Astrocyte (in vitro differentiated cells and primary cell): ENCODE data around the gene BPIFB6. TPM values are rescaled to one million over a fixed set of nuclear protein-coding genes. Genes with fewer than 3 reads are reported as not detected.

Experiments
- DNase-seq: peaks from one replicate; pipeline ENCODE4 v3.0.0-alpha.2; 2010; ENCODE audit warnings: low read depth
- FAIRE-seq: peaks from 2 replicates; lab custom pipeline; 2011; peaks lifted over from hg19 to GRCh38; lab: Jason Lieb, UNC
- H2AFZ ChIP-seq: 2 replicates; pipeline ENCODE4 v1.6.0; 2012; ENCODE audit warnings: low read depth, low read length, inconsistent platforms
- H3K27ac ChIP-seq: 2 replicates; pipeline ENCODE4 v1.5.1; 2011; ENCODE audit warnings: low read depth, low read length, inconsistent platforms
- H3K27me3 ChIP-seq: 2 replicates; pipeline ENCODE4 v1.6.0; 2011; ENCODE audit warnings: low read length, inconsistent platforms; ENCODE audit not compliant: insufficient read depth
- H3K36me3 ChIP-seq: 2 replicates; pipeline ENCODE4 v1.5.1; 2011; ENCODE audit warnings: low read length, inconsistent platforms; ENCODE audit not compliant: insufficient read depth
- H3K4me1 ChIP-seq: 2 replicates; pipeline ENCODE4 v1.5.1; 2011; ENCODE audit warnings: low read length, inconsistent platforms; ENCODE audit not compliant: insufficient read depth
- H3K4me2 ChIP-seq: 2 replicates; pipeline ENCODE4 v1.6.0; 2012; ENCODE audit warnings: low read length, inconsistent platforms
- H3K4me3 ChIP-seq: 2 replicates; pipeline ENCODE4 v1.5.1; 2011; ENCODE audit warnings: low read depth, mild to moderate bottlenecking, low read length, inconsistent platforms; ENCODE audit not compliant: insufficient read depth
- H3K79me2 ChIP-seq: 2 replicates; pipeline ENCODE4 v1.6.0; 2012; ENCODE audit warnings: mild to moderate bottlenecking, low read length, inconsistent platforms; ENCODE audit not compliant: insufficient read depth
- H3K9ac ChIP-seq: 2 replicates; pipeline ENCODE4 v1.6.0; 2012; ENCODE audit warnings: mild to moderate bottlenecking, low read length, inconsistent platforms
- H3K9me3 ChIP-seq: 2 replicates; pipeline ENCODE4 v1.5.1; 2012; ENCODE audit warnings: low read depth, mild to moderate bottlenecking, low read length, inconsistent platforms; ENCODE audit not compliant: insufficient read depth
- H4K20me1 ChIP-seq: 2 replicates; pipeline ENCODE4 v1.6.0; 2012; ENCODE audit warnings: low read length, inconsistent platforms; ENCODE audit not compliant: insufficient read depth
- H3K27ac Mint-ChIP-seq: one replicate; pipeline ENCODE4 v1.8.0; 2021; ENCODE audit warnings: mild to moderate bottlenecking, mixed read lengths; ENCODE audit not compliant: unreplicated experiment
- H3K27me3 Mint-ChIP-seq: one replicate; pipeline ENCODE4 v1.8.0; 2021; ENCODE audit warnings: low read depth, mixed read lengths; ENCODE audit not compliant: unreplicated experiment
- H3K36me3 Mint-ChIP-seq: one replicate; pipeline ENCODE4 v1.8.0; 2021; ENCODE audit warnings: low read depth, mixed read lengths; ENCODE audit not compliant: unreplicated experiment
- H3K4me1 Mint-ChIP-seq: one replicate; pipeline ENCODE4 v1.8.0; 2021; ENCODE audit warnings: low read depth, mixed read lengths; ENCODE audit not compliant: unreplicated experiment
- H3K4me3 Mint-ChIP-seq: one replicate; pipeline ENCODE4 v1.8.0; 2021; ENCODE audit warnings: mild to moderate bottlenecking, moderate library complexity, mixed read lengths; ENCODE audit not compliant: unreplicated experiment
- H3K9me3 Mint-ChIP-seq: one replicate; pipeline ENCODE4 v1.8.0; 2021; ENCODE audit warnings: mild to moderate bottlenecking, mixed read lengths; ENCODE audit not compliant: unreplicated experiment
- EZH2 ChIP-seq: IDR thresholded peaks from 2 replicates; pipeline ENCODE4 v1.6.1; 2012; ENCODE audit warnings: mild to moderate bottlenecking, low read length, inconsistent platforms; ENCODE audit not compliant: insufficient read depth
- total RNA-seq: library from RNA; stranded (reverse); gene quantifications from 2 replicates; pipeline ENCODE4 v1.2.1, GENCODE V29; 2021
- TF ChIP-seq, protein P1 (sequence below): IDR thresholded peaks from 2 replicates; pipeline ENCODE4 v1.5.1; 2011; ENCODE audit warnings: low read depth, mild to moderate bottlenecking, inconsistent platforms, low read length, moderate library complexity; ENCODE audit not compliant: insufficient read depth

BPIFB6 gene
- total RNA-seq, 1 donor from 2014 or later, result not detected

DNA sequence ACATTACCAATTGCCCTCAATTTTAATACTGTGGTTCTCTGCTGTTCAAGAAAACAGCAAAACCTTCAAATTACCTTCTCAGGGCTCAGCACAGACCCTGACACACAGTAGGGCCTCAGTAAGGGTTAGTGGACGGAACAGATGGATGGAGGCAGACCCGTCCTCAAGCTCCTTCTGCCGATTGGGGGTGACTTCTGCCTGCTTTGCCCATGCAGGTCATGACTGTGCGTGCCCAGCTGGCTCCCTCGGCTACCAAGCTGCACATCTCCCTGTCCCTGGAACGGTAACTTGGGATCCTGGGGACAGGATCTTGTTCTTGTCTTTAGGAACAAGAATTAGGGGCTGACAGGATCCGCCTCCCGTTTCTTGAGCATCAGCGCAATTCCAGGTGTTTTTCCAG is 38.2 kb downstream of the BPIFB6 start:
- Histone ChIP-seq H3K4me2 (no peak overlapping the region), H3K27ac (no peak overlapping the region), H3K9ac (no peak overlapping the region), H4K20me1 (no peaks in the 10 kb centered on the region), H3K79me2 (no peaks in the 10 kb centered on the region), H3K36me3 (no peaks in the 10 kb centered on the region), H3K27me3 (peaks cover 2% of the 10 kb centered on the region), H3K4me1 (no peaks in the 10 kb centered on the region), H3K9me3 (no peaks in the 10 kb centered on the region), H2AFZ (no peak overlapping the region), H3K4me3 (no peak overlapping the region)
- Mint-ChIP-seq H3K4me1 (no peaks in the 10 kb centered on the region), H3K27ac (no peak overlapping the region), H3K4me3 (no peak overlapping the region), H3K27me3 (peaks cover 58% of the 10 kb centered on the region), H3K9me3 (peaks cover 5% of the 10 kb centered on the region), H3K36me3 (no peaks in the 10 kb centered on the region)
- TF ChIP-seq, protein P1, sequence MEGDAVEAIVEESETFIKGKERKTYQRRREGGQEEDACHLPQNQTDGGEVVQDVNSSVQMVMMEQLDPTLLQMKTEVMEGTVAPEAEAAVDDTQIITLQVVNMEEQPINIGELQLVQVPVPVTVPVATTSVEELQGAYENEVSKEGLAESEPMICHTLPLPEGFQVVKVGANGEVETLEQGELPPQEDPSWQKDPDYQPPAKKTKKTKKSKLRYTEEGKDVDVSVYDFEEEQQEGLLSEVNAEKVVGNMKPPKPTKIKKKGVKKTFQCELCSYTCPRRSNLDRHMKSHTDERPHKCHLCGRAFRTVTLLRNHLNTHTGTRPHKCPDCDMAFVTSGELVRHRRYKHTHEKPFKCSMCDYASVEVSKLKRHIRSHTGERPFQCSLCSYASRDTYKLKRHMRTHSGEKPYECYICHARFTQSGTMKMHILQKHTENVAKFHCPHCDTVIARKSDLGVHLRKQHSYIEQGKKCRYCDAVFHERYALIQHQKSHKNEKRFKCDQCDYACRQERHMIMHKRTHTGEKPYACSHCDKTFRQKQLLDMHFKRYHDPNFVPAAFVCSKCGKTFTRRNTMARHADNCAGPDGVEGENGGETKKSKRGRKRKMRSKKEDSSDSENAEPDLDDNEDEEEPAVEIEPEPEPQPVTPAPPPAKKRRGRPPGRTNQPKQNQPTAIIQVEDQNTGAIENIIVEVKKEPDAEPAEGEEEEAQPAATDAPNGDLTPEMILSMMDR, result no peak
- no peak for TF ChIP-seq EZH2
- DNase-seq, result no peak
- FAIRE-seq, result no peak

DNA sequence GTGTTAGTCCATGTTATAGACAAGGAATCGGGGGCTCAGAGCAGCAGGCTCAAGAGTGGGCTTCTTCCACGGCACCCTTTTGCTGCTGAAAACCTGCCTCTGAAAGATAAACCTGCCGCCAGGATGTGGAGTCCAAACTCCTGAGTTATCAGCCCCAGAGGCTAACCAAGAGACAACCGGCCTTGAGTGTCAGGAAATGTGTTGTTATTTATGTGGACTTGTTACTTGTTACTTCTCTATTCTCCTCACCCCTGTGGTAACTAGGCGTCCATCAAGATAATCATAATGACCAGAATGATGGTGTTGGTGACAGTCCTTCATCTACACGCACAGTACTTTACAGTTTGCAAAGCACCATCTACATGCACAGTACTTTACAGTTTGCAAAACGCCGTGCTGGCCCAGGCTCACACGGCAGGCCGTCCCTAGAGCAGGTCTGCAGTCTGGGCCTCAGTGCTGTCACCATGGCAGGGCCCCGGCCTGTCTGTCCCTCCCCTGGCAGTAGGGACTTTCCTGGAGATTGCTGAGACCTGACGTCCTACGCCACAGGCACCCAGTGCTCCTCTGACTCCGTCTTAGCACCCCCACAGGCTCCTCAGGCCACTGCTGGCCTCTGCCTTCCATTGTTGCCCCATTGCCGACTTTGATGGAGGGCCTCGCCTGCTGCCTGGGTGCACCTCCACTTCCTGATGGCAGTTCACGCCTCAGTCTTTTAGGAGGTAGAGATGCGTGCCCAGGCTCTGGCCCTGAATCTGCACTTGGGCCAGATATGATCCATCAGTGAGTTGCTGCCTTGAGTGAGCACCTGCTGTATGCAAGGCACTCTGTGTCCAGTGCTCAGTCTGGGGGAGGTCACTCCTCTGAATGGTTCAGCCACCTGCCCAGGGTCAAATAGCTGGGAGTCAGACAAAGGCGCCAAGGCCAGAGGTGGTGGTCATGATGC is 38.9 kb downstream of the BPIFB6 start:
- DNase-seq (no peak), FAIRE-seq (no peak)
- peaks cover 5% of the 10 kb centered on the region for H3K9me3 Mint-ChIP-seq
- Histone ChIP-seq H3K9me3 (no peaks in the 10 kb centered on the region), H4K20me1 (no peaks in the 10 kb centered on the region), H3K27me3 (peaks cover 2% of the 10 kb centered on the region), H3K79me2 (no peaks in the 10 kb centered on the region), H3K4me3 (no peak overlapping the region), H3K27ac (no peak overlapping the region), H3K36me3 (no peaks in the 10 kb centered on the region), H3K4me1 (no peaks in the 10 kb centered on the region), H3K9ac (no peak overlapping the region), H2AFZ (no peak overlapping the region), H3K4me2 (no peak overlapping the region)
- no peak overlapping the region for H3K4me3 Mint-ChIP-seq
- peaks cover 65% of the 10 kb centered on the region for H3K27me3 Mint-ChIP-seq
- TF ChIP-seq, protein P1, result no peak
- TF ChIP-seq EZH2, result no peak
- no peaks in the 10 kb centered on the region for H3K4me1 Mint-ChIP-seq
- no peak overlapping the region for H3K27ac Mint-ChIP-seq
- H3K36me3 Mint-ChIP-seq, result no peaks in the 10 kb centered on the region

- Histone ChIP-seq H3K4me2 (no peak overlapping the region), H3K36me3 (no peaks in the 10 kb centered on the region), H2AFZ (no peak overlapping the region), H3K9ac (no peak overlapping the region), H3K27me3 (peaks cover 2% of the 10 kb centered on the region), H3K27ac (no peak overlapping the region), H3K4me3 (no peak overlapping the region), H4K20me1 (no peaks in the 10 kb centered on the region), H3K9me3 (no peaks in the 10 kb centered on the region), H3K79me2 (no peaks in the 10 kb centered on the region), H3K4me1 (no peaks in the 10 kb centered on the region)
- FAIRE-seq (no peak), DNase-seq (no peak)
- H3K27ac Mint-ChIP-seq, result no peak overlapping the region
- H3K27me3 Mint-ChIP-seq, result peaks cover 71% of the 10 kb centered on the region
- no peak overlapping the region for H3K4me3 Mint-ChIP-seq
- no peaks in the 10 kb centered on the region for H3K36me3 Mint-ChIP-seq
- TF ChIP-seq, protein P1, result no peak
- no peak for TF ChIP-seq EZH2
- peaks cover 5% of the 10 kb centered on the region for H3K9me3 Mint-ChIP-seq
- H3K4me1 Mint-ChIP-seq, result no peaks in the 10 kb centered on the region
Measured at GRCh38 chr20:33071198-33071597, 39.8 kb downstream of the BPIFB6 start.
